Measurements from ENCODE around the gene FRYL.

DNA sequence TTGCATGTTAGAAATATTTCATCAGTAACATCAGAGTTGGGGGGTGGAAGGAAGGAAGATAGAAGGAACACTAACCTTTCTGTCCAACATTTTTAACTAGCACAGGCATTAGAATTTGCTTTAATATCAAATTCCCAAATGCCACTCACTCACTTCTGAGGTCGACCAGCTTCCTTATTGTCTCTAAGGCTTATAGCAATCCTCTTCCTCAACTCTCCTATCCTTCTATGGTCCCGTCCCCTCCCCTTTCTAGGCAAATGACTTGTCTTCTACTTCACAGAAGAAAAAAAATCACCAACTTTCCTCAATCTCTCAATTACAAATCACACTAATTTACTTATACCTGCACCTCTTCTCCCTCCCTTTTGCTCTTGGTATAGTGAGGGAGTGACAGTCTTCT is 189.2 kb downstream of the FRYL start:
- TF ChIP-seq, protein P1, sequence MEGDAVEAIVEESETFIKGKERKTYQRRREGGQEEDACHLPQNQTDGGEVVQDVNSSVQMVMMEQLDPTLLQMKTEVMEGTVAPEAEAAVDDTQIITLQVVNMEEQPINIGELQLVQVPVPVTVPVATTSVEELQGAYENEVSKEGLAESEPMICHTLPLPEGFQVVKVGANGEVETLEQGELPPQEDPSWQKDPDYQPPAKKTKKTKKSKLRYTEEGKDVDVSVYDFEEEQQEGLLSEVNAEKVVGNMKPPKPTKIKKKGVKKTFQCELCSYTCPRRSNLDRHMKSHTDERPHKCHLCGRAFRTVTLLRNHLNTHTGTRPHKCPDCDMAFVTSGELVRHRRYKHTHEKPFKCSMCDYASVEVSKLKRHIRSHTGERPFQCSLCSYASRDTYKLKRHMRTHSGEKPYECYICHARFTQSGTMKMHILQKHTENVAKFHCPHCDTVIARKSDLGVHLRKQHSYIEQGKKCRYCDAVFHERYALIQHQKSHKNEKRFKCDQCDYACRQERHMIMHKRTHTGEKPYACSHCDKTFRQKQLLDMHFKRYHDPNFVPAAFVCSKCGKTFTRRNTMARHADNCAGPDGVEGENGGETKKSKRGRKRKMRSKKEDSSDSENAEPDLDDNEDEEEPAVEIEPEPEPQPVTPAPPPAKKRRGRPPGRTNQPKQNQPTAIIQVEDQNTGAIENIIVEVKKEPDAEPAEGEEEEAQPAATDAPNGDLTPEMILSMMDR (IDR thresholded peaks at IDR 0.05; ENCODE audit: low read length) = no peak
- TF ChIP-seq EZH2 (IDR thresholded peaks at IDR 0.05; ENCODE audit: borderline replicate concordance, low read length) = no peak

All from OCI-LY1 (cell line).